Glutamatergic neuron (in vitro differentiated cells): ENCODE measurements around the gene GPR152. TPM values are rescaled to one million over a fixed set of nuclear protein-coding genes. Genes with fewer than 3 reads are reported as not detected.

ENCODE experiments used
- DNase-seq: peaks from one replicate; pipeline ENCODE4 v3.0.0; 2022
- H3K27ac Mint-ChIP-seq: one replicate; pipeline ENCODE4 v1.8.0; 2020; ENCODE audit warnings: mild to moderate bottlenecking, mixed read lengths, inconsistent platforms; ENCODE audit not compliant: unreplicated experiment
- H3K27me3 Mint-ChIP-seq: one replicate; pipeline ENCODE4 v1.8.0; 2020; ENCODE audit warnings: mild to moderate bottlenecking, moderate library complexity, mixed read lengths, inconsistent platforms; ENCODE audit not compliant: unreplicated experiment
- H3K36me3 Mint-ChIP-seq: one replicate; pipeline ENCODE4 v1.8.0; 2020; ENCODE audit warnings: mild to moderate bottlenecking, mixed read lengths, inconsistent platforms; ENCODE audit not compliant: unreplicated experiment
- H3K4me1 Mint-ChIP-seq: one replicate; pipeline ENCODE4 v1.8.0; 2020; ENCODE audit warnings: mild to moderate bottlenecking, low read depth, mixed read lengths, inconsistent platforms; ENCODE audit not compliant: unreplicated experiment
- H3K4me3 Mint-ChIP-seq: one replicate; pipeline ENCODE4 v1.8.0; 2020; ENCODE audit warnings: mild to moderate bottlenecking, mixed read lengths, inconsistent platforms; ENCODE audit not compliant: unreplicated experiment
- H3K9me3 Mint-ChIP-seq: one replicate; pipeline ENCODE4 v1.8.0; 2020; ENCODE audit warnings: mild to moderate bottlenecking, moderate library complexity, mixed read lengths, inconsistent platforms; ENCODE audit not compliant: unreplicated experiment
- CTCF ChIP-seq: fragments of 200-600 bp; sonication (generic); IDR thresholded peaks from one replicate; pipeline ENCODE4 v1.5.0; 2021; ENCODE audit not compliant: partially characterized antibody, unreplicated experiment
- total RNA-seq: library from RNA; stranded (reverse); fragmentation: NEBNext Ultra II Directional; extraction: Animal tissue kit (Norgen Biotek cat#: 25700); gene quantifications from one replicate; pipeline ENCODE4 v1.2.1, GENCODE V29; 2021; ENCODE audit not compliant: unreplicated experiment

Gene GPR152
- total RNA-seq, 1 donor from 2014 or later: not detected

GRCh38 chr11:67418476-67419281 lies 33.9 kb downstream of the GPR152 start:
- Mint-ChIP-seq H3K4me3 (no peak overlapping the region), H3K36me3 (no peaks in the 10 kb centered on the region), H3K4me1 (no peaks in the 10 kb centered on the region), H3K27me3 (peaks cover 16% of the 10 kb centered on the region), H3K9me3 (peaks cover 2% of the 10 kb centered on the region), H3K27ac (no peak overlapping the region)
- TF ChIP-seq CTCF: no peak
- DNase-seq: no peak

GRCh38 chr11:67417425-67417824 lies 35.1 kb downstream of the GPR152 start:
- peaks cover 6% of the 10 kb centered on the region for H3K4me1 Mint-ChIP-seq
- no peaks in the 10 kb centered on the region for H3K36me3 Mint-ChIP-seq
- TF ChIP-seq CTCF: no peak
- no peak overlapping the region for H3K27ac Mint-ChIP-seq
- H3K9me3 Mint-ChIP-seq: no peaks in the 10 kb centered on the region
- H3K27me3 Mint-ChIP-seq: peaks cover 20% of the 10 kb centered on the region
- no peak for DNase-seq
- no peak overlapping the region for H3K4me3 Mint-ChIP-seq

- Mint-ChIP-seq H3K36me3 (no peaks in the 10 kb centered on the region), H3K4me1 (peaks cover 6% of the 10 kb centered on the region), H3K27me3 (peaks cover 20% of the 10 kb centered on the region), H3K9me3 (no peaks in the 10 kb centered on the region), H3K4me3 (peak overlapping the region; percentile 46), H3K27ac (no peak overlapping the region)
- TF ChIP-seq CTCF: no peak
- DNase-seq: no peak
These were observed 35.9 kb downstream of the GPR152 start for GRCh38 chr11:67416416-67417335.

- Mint-ChIP-seq H3K9me3 (no peaks in the 10 kb centered on the region), H3K4me1 (peaks cover 6% of the 10 kb centered on the region), H3K4me3 (peak within 1 kb of the TSS; percentile 19), H3K36me3 (no peaks in the 10 kb centered on the region), H3K27me3 (peaks cover 19% of the 10 kb centered on the region), H3K27ac (no peak within 1 kb of the TSS)
- TF ChIP-seq CTCF: no peak
- no peak for DNase-seq
These were observed 36.8 kb downstream of the GPR152 start, which contains the start of gene CARNS1 for GRCh38 chr11:67415501-67416304. CARNS1 (plus strand) TSS chr11:67415678; CDS start chr11:67416200, 522 bp downstream.
